ENCODE results near the gene PRPF18. TPM values are rescaled to one million over a fixed set of nuclear protein-coding genes. Genes with fewer than 3 reads are reported as not detected.

Gene PRPF18
- total RNA-seq, 5 donors from 2014 or later (not counting 1 experiment from before 2014, with no cell fraction given), result 24.5 to 28.0 (median 25.9) TPM

GRCh38 chr10:13560597-13560996, 26.2 kb upstream of the PRPF18 start:
- ChIA-PET POLR2A (no interaction called here), CTCF (no interaction called here)
- no peak overlapping the region for H3K4me3 Mint-ChIP-seq
- Histone ChIP-seq H3K9me3 (no peaks in the 10 kb centered on the region), H3K36me3 (ENCODE audit: control insufficient read depth in 2 of 2, extremely low read depth in 1 of 2, insufficient read depth in 1 of 2, low read length in 1 of 2) (no peaks in the 10 kb centered on the region), H3K4me3 (ENCODE audit: control insufficient read depth in 1 of 2, extremely low read depth in 1 of 2, low read length in 1 of 2) (no peak overlapping the region), H3K27ac (ENCODE audit: low read length) (no peak overlapping the region), H3K27me3 (replicated peaks in 1 of 2; ENCODE audit: control insufficient read depth in 2 of 2, extremely low read depth in 1 of 2, insufficient read depth in 2 of 2, low read length in 1 of 2) (peaks cover 0 to 10% of the 10 kb centered on the region in 2 experiments), H3K4me1 (ENCODE audit: control insufficient read depth in 1 of 2, extremely low read depth in 1 of 2, insufficient read depth in 2 of 2, low read length in 2 of 2) (no peaks in the 10 kb centered on the region)
- no peaks in the 10 kb centered on the region for H3K9me3 Mint-ChIP-seq
- no peaks in the 10 kb centered on the region for H3K36me3 Mint-ChIP-seq
- H3K4me1 Mint-ChIP-seq, result peaks cover 0 to 2% (median 0%) of the 10 kb centered on the region in 3 donors
- H3K27me3 Mint-ChIP-seq, result peaks cover 8 to 13% of the 10 kb centered on the region in 2 donors
- ATAC-seq (replicated peaks in 1 of 4), result no peak
- no peak for DNase-seq
- no peak overlapping the region for H3K27ac Mint-ChIP-seq

GRCh38 chr10:13563481-13564445, 23.0 kb upstream of the PRPF18 start:
- Histone ChIP-seq H3K4me3 (ENCODE audit: control insufficient read depth in 1 of 2, extremely low read depth in 1 of 2, low read length in 1 of 2) (no peak overlapping the region), H3K4me1 (ENCODE audit: control insufficient read depth in 1 of 2, extremely low read depth in 1 of 2, insufficient read depth in 2 of 2, low read length in 2 of 2) (no peaks in the 10 kb centered on the region), H3K27me3 (replicated peaks in 1 of 2; ENCODE audit: control insufficient read depth in 2 of 2, extremely low read depth in 1 of 2, insufficient read depth in 2 of 2, low read length in 1 of 2) (peaks cover 0 to 13% of the 10 kb centered on the region in 2 experiments), H3K36me3 (ENCODE audit: control insufficient read depth in 2 of 2, extremely low read depth in 1 of 2, insufficient read depth in 1 of 2, low read length in 1 of 2) (no peaks in the 10 kb centered on the region), H3K9me3 (no peaks in the 10 kb centered on the region), H3K27ac (ENCODE audit: low read length) (no peak overlapping the region)
- ChIA-PET CTCF (no interaction called here), POLR2A (no interaction called here)
- DNase-seq (no peak), ATAC-seq (replicated peaks in 1 of 4) (no peak)
- H3K4me1 Mint-ChIP-seq, result no peaks in the 10 kb centered on the region
- no peak overlapping the region for H3K27ac Mint-ChIP-seq
- H3K4me3 Mint-ChIP-seq, result no peak overlapping the region
- no peaks in the 10 kb centered on the region for H3K9me3 Mint-ChIP-seq
- WGBS (ENCODE audit: insufficient coverage), result 97% methylated on average over 8 of the region's 11 CpGs
- H3K36me3 Mint-ChIP-seq, result no peaks in the 10 kb centered on the region
- H3K27me3 Mint-ChIP-seq, result peaks cover 9 to 14% of the 10 kb centered on the region in 2 donors

- Histone ChIP-seq H3K4me3 (ENCODE audit: control insufficient read depth in 1 of 2, extremely low read depth in 1 of 2, low read length in 1 of 2) (no peak overlapping the region), H3K27me3 (replicated peaks in 1 of 2; ENCODE audit: control insufficient read depth in 2 of 2, extremely low read depth in 1 of 2, insufficient read depth in 2 of 2, low read length in 1 of 2) (peaks cover 0 to 14% of the 10 kb centered on the region in 2 experiments), H3K9me3 (no peaks in the 10 kb centered on the region), H3K27ac (ENCODE audit: low read length) (no peak overlapping the region), H3K36me3 (ENCODE audit: control insufficient read depth in 2 of 2, extremely low read depth in 1 of 2, insufficient read depth in 1 of 2, low read length in 1 of 2) (no peaks in the 10 kb centered on the region), H3K4me1 (ENCODE audit: control insufficient read depth in 1 of 2, extremely low read depth in 1 of 2, insufficient read depth in 2 of 2, low read length in 2 of 2) (no peaks in the 10 kb centered on the region)
- DNase-seq (no peak), ATAC-seq (replicated peaks in 1 of 4) (no peak)
- no peak overlapping the region for H3K27ac Mint-ChIP-seq
- POLR2A ChIA-PET, result no interaction called here
- no peaks in the 10 kb centered on the region for H3K9me3 Mint-ChIP-seq
- peaks cover 14 to 18% of the 10 kb centered on the region in 2 donors for H3K27me3 Mint-ChIP-seq
- H3K4me1 Mint-ChIP-seq, result no peaks in the 10 kb centered on the region
- 89% methylated on average over 2 of the region's 3 CpGs for WGBS (ENCODE audit: insufficient coverage)
- H3K4me3 Mint-ChIP-seq, result no peak overlapping the region
- no peaks in the 10 kb centered on the region for H3K36me3 Mint-ChIP-seq
- CTCF ChIA-PET, result no interaction called here
These were observed 22.2 kb upstream of the PRPF18 start for GRCh38 chr10:13564576-13564975.

DNA sequence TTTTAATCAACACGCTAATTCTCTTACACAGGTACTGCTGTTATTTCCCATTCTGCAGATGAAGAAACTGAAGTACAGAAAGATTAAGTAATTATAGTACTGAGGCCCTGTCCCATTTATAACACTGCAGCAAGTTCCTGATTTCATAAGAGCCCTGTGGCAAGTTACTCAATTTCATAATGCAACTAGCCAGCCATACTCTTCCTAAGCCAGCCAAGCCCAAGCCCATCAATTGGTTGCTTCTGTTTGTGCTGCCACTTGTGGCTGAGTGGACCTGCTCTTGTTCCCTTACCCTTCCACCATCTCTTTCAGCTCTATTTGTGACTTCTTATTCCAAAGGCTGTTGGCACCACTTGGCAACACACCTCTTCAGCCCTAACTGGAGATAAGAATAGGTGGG, 19.7 kb upstream of the PRPF18 start:
- Histone ChIP-seq H3K9me3 (no peaks in the 10 kb centered on the region), H3K4me3 (ENCODE audit: control insufficient read depth in 1 of 2, extremely low read depth in 1 of 2, low read length in 1 of 2) (no peak overlapping the region), H3K27me3 (replicated peaks in 1 of 2; ENCODE audit: control insufficient read depth in 2 of 2, extremely low read depth in 1 of 2, insufficient read depth in 2 of 2, low read length in 1 of 2) (peaks cover 0 to 16% of the 10 kb centered on the region in 2 experiments), H3K4me1 (ENCODE audit: control insufficient read depth in 1 of 2, extremely low read depth in 1 of 2, insufficient read depth in 2 of 2, low read length in 2 of 2) (no peaks in the 10 kb centered on the region), H3K27ac (ENCODE audit: low read length) (no peak overlapping the region), H3K36me3 (ENCODE audit: control insufficient read depth in 2 of 2, extremely low read depth in 1 of 2, insufficient read depth in 1 of 2, low read length in 1 of 2) (no peaks in the 10 kb centered on the region)
- H3K4me1 Mint-ChIP-seq, result no peaks in the 10 kb centered on the region
- CTCF ChIA-PET, result no interaction called here
- H3K27ac Mint-ChIP-seq, result no peak overlapping the region
- no peaks in the 10 kb centered on the region for H3K36me3 Mint-ChIP-seq
- H3K9me3 Mint-ChIP-seq, result no peaks in the 10 kb centered on the region
- no peak for DNase-seq
- no peak for ATAC-seq (replicated peaks in 1 of 4)
- POLR2A ChIA-PET, result interaction anchor here in 1 of 2 donors (0.6 kb wide), 1 partner anchor 1641 kb away, joined by 4 read pairs; no protein-coding TSS in a partner anchor
- WGBS (ENCODE audit: insufficient coverage), result no CpG with 5 or more reads among the region's 1 CpG
- peaks cover 19% of the 10 kb centered on the region in 2 donors for H3K27me3 Mint-ChIP-seq
- no peak overlapping the region for H3K4me3 Mint-ChIP-seq

GRCh38 chr10:13571541-13571940, 15.2 kb upstream of the PRPF18 start:
- ATAC-seq (replicated peaks in 1 of 4), result no peak
- Histone ChIP-seq H3K9me3 (no peaks in the 10 kb centered on the region), H3K4me1 (ENCODE audit: control insufficient read depth in 1 of 2, extremely low read depth in 1 of 2, insufficient read depth in 2 of 2, low read length in 2 of 2) (no peaks in the 10 kb centered on the region), H3K4me3 (ENCODE audit: control insufficient read depth in 1 of 2, extremely low read depth in 1 of 2, low read length in 1 of 2) (no peak overlapping the region), H3K27ac (ENCODE audit: low read length) (no peak overlapping the region), H3K36me3 (ENCODE audit: control insufficient read depth in 2 of 2, extremely low read depth in 1 of 2, insufficient read depth in 1 of 2, low read length in 1 of 2) (no peaks in the 10 kb centered on the region), H3K27me3 (replicated peaks in 1 of 2; ENCODE audit: control insufficient read depth in 2 of 2, extremely low read depth in 1 of 2, insufficient read depth in 2 of 2, low read length in 1 of 2) (peaks cover 0 to 10% of the 10 kb centered on the region in 2 experiments)
- Mint-ChIP-seq H3K9me3 (peaks cover 10 to 12% (median 10%) of the 10 kb centered on the region in 3 donors), H3K36me3 (no peaks in the 10 kb centered on the region), H3K27me3 (peaks cover 26 to 28% of the 10 kb centered on the region in 2 donors), H3K27ac (no peak overlapping the region), H3K4me3 (no peak overlapping the region), H3K4me1 (no peaks in the 10 kb centered on the region)
- CTCF ChIA-PET, result no interaction called here
- POLR2A ChIA-PET, result no interaction called here
- WGBS (ENCODE audit: insufficient coverage), result no CpG with 5 or more reads among the region's 5 CpGs
- DNase-seq, result no peak

GRCh38 chr10:13573960-13574359, 12.8 kb upstream of the PRPF18 start:
- CTCF ChIA-PET, result no interaction called here

More at GRCh38 chr10:13573960-13574359, 12.8 kb upstream of the PRPF18 start:
- Histone ChIP-seq H3K27me3 (replicated peaks in 1 of 2; ENCODE audit: control insufficient read depth in 2 of 2, extremely low read depth in 1 of 2, insufficient read depth in 2 of 2, low read length in 1 of 2) (peaks cover 0 to 6% of the 10 kb centered on the region in 2 experiments), H3K27ac (ENCODE audit: low read length) (no peak overlapping the region), H3K9me3 (no peaks in the 10 kb centered on the region), H3K36me3 (ENCODE audit: control insufficient read depth in 2 of 2, extremely low read depth in 1 of 2, insufficient read depth in 1 of 2, low read length in 1 of 2) (no peaks in the 10 kb centered on the region), H3K4me1 (ENCODE audit: control insufficient read depth in 1 of 2, extremely low read depth in 1 of 2, insufficient read depth in 2 of 2, low read length in 2 of 2) (no peaks in the 10 kb centered on the region), H3K4me3 (ENCODE audit: control insufficient read depth in 1 of 2, extremely low read depth in 1 of 2, low read length in 1 of 2) (no peak overlapping the region)
- Mint-ChIP-seq H3K9me3 (peaks cover 10 to 12% (median 10%) of the 10 kb centered on the region in 3 donors), H3K27ac (no peak overlapping the region), H3K4me1 (no peaks in the 10 kb centered on the region), H3K36me3 (no peaks in the 10 kb centered on the region), H3K27me3 (peaks cover 32 to 37% of the 10 kb centered on the region in 2 donors), H3K4me3 (no peak overlapping the region)
- WGBS (ENCODE audit: insufficient coverage), result 90% methylated on average over 2 of the region's 4 CpGs
- DNase-seq (no peak), ATAC-seq (replicated peaks in 1 of 4) (no peak)
- POLR2A ChIA-PET, result no interaction called here

Data from T-cell (primary cell).